NCI-H1048 (cell line): ENCODE measurements around the gene MIEF2.

Experiments used
- DNase-seq: peaks from one replicate; lab custom pipeline; 2025; lab: John Stamatoyannopoulos, UW

The MIEF2 gene

GRCh38 chr17:18256776-18257175 lies 3.7 kb upstream of the MIEF2 start:
- DNase-seq: no peak

- no peak for DNase-seq
Measured at GRCh38 chr17:18257268-18257981, 3.0 kb upstream of the MIEF2 start.

- no peak for DNase-seq
Measured at GRCh38 chr17:18257982-18258355, 2.5 kb upstream of the MIEF2 start.

GRCh38 chr17:18258356-18259038 lies 2.0 kb upstream of the MIEF2 start, which contains the start of gene FLII:
TSS of gene FLII (minus strand) at chr17:18258738. CDS start at chr17:18258690, 48 bp downstream.
- DNase-seq: no peak

- no peak for DNase-seq
Measured at GRCh38 chr17:18259621-18260331, 686 bp upstream of the MIEF2 start.

GRCh38 chr17:18261146-18261515 lies 669 bp downstream of the MIEF2 start:
- no peak for DNase-seq

GRCh38 chr17:18261659-18262058 lies 1.2 kb downstream of the MIEF2 start:
- no peak for DNase-seq

GRCh38 chr17:18262111-18262510 lies 1.6 kb downstream of the MIEF2 start:
- DNase-seq: no peak

GRCh38 chr17:18262641-18263040 lies 2.2 kb downstream of the MIEF2 start:
- no peak for DNase-seq

GRCh38 chr17:18263885-18264682 lies 3.6 kb downstream of the MIEF2 start:
- DNase-seq: no peak

GRCh38 chr17:18267366-18267765 lies 6.9 kb downstream of the MIEF2 start:
- no peak for DNase-seq

- no peak for DNase-seq
Measured at GRCh38 chr17:18267927-18268711, 7.7 kb downstream of the MIEF2 start.

- no peak for DNase-seq
Measured at GRCh38 chr17:18270046-18270931, 9.8 kb downstream of the MIEF2 start.

- DNase-seq: no peak
Measured at GRCh38 chr17:18277076-18277475, 16.6 kb downstream of the MIEF2 start.

- DNase-seq: no peak
Measured at GRCh38 chr17:18278867-18279266, 18.4 kb downstream of the MIEF2 start.

- DNase-seq: no peak
Measured at GRCh38 chr17:18280249-18280648, 19.8 kb downstream of the MIEF2 start.

- no peak for DNase-seq
Measured at GRCh38 chr17:18280766-18281371, 20.4 kb downstream of the MIEF2 start.

- DNase-seq: no peak
Measured at GRCh38 chr17:18281788-18282187, 21.3 kb downstream of the MIEF2 start.

- no peak for DNase-seq
Measured at GRCh38 chr17:18285296-18285695, 24.8 kb downstream of the MIEF2 start.
